Measurements from ENCODE around the gene SH3GL1.

DNA sequence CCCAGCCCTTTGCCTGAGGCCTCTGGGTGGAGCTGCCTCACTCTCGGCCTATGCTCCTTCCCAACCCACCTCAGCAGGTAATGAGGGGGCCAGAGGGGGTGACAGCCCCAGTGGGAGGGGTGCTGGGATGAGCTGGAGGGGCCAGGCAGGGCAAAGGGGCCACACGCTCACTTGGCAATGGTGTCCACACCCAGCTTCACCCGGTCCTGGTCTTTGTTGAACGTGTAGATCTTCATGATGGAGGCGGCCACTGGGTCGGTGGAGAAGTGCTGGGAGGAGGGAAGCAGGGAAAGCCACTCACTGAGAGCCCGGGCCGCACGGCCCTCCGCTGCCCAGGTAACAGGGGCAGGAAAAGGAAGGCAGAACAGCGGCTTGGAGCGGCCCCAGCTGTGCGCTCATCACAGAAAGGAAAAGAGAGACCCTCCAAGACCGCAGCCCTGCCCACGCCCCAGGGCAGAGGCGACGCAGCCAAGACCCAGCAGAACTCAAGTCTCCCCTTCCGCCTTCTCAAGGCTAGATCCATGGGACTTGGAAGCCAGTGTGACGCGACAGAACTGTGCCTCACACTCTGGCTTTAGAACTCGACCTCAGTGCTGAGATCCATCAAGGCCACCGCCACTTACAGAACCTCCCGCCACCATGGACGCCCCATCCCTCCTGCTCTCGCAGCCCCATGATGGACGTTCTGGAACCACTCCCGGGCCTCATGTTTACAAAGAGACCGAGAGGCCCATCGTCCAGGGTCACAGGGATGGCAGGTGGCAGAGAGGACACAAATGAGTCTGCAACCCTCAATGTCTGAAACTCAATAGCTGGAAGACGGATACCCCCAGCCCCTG lies 48.0 kb upstream of the SH3GL1 start:
- TF ChIP-seq, protein P1, sequence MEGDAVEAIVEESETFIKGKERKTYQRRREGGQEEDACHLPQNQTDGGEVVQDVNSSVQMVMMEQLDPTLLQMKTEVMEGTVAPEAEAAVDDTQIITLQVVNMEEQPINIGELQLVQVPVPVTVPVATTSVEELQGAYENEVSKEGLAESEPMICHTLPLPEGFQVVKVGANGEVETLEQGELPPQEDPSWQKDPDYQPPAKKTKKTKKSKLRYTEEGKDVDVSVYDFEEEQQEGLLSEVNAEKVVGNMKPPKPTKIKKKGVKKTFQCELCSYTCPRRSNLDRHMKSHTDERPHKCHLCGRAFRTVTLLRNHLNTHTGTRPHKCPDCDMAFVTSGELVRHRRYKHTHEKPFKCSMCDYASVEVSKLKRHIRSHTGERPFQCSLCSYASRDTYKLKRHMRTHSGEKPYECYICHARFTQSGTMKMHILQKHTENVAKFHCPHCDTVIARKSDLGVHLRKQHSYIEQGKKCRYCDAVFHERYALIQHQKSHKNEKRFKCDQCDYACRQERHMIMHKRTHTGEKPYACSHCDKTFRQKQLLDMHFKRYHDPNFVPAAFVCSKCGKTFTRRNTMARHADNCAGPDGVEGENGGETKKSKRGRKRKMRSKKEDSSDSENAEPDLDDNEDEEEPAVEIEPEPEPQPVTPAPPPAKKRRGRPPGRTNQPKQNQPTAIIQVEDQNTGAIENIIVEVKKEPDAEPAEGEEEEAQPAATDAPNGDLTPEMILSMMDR (conservative IDR thresholded peaks at IDR 0.05; ENCODE audit: low read length), result no peak
- TF ChIP-seq EZH2phosphoT487 (IDR thresholded peaks at IDR 0.05; ENCODE audit: borderline replicate concordance, low read depth, low read length), result no peak

Data from OCI-LY7 (cell line).